ENCODE results near the gene FTCDNL1. TPM values are rescaled to one million over a fixed set of nuclear protein-coding genes. Genes with fewer than 3 reads are reported as not detected.

FTCDNL1 gene
- total RNA-seq, 1 donor from 2014 or later: 1.2 TPM

DNA sequence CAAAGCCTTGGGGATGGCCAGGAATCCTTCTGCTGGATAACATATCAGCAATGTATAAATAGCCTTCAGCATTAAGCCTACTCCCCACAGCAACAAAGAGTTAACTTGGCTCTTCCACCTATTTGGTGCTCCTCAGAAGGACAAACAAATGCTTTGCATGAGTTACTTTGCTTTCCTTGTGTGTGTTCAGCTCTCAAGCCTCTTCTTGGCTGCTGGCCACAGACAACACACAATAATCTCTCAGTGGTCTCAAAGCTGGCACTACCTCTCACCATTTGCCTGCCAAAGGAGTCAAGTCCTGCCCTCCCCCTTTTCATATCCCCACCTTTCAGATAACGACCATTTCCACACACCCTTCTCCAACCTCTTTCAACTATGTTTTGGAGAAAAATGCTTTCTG lies 17.5 kb downstream of the FTCDNL1 start:
- Mint-ChIP-seq H3K27ac (no peak overlapping the region), H3K4me1 (ENCODE audit: low read depth) (no peaks in the 10 kb centered on the region), H3K36me3 (ENCODE audit: insufficient read depth) (no peaks in the 10 kb centered on the region), H3K27me3 (peaks cover 3% of the 10 kb centered on the region), H3K9me3 (ENCODE audit: low read depth) (no peaks in the 10 kb centered on the region), H3K4me3 (ENCODE audit: low read depth) (no peak overlapping the region)
- no peak for DNase-seq (ENCODE audit: low spot score, unreplicated experiment)
- TF ChIP-seq, protein P1, sequence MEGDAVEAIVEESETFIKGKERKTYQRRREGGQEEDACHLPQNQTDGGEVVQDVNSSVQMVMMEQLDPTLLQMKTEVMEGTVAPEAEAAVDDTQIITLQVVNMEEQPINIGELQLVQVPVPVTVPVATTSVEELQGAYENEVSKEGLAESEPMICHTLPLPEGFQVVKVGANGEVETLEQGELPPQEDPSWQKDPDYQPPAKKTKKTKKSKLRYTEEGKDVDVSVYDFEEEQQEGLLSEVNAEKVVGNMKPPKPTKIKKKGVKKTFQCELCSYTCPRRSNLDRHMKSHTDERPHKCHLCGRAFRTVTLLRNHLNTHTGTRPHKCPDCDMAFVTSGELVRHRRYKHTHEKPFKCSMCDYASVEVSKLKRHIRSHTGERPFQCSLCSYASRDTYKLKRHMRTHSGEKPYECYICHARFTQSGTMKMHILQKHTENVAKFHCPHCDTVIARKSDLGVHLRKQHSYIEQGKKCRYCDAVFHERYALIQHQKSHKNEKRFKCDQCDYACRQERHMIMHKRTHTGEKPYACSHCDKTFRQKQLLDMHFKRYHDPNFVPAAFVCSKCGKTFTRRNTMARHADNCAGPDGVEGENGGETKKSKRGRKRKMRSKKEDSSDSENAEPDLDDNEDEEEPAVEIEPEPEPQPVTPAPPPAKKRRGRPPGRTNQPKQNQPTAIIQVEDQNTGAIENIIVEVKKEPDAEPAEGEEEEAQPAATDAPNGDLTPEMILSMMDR (IDR thresholded peaks at IDR 0.05; ENCODE audit: unreplicated experiment): no peak

GRCh38 chr2:199830531-199830930 lies 20.5 kb downstream of the FTCDNL1 start:
- Mint-ChIP-seq H3K27me3 (no peaks in the 10 kb centered on the region), H3K9me3 (ENCODE audit: low read depth) (no peaks in the 10 kb centered on the region), H3K27ac (no peak overlapping the region), H3K4me1 (ENCODE audit: low read depth) (no peaks in the 10 kb centered on the region), H3K4me3 (ENCODE audit: low read depth) (no peak overlapping the region), H3K36me3 (ENCODE audit: insufficient read depth) (no peaks in the 10 kb centered on the region)
- TF ChIP-seq, protein P1 (IDR thresholded peaks at IDR 0.05; ENCODE audit: unreplicated experiment): no peak
- DNase-seq (ENCODE audit: low spot score, unreplicated experiment): no peak

- DNase-seq (ENCODE audit: low spot score, unreplicated experiment): no peak
- H3K27ac Mint-ChIP-seq: no peak overlapping the region
- no peak overlapping the region for H3K4me3 Mint-ChIP-seq (ENCODE audit: low read depth)
- H3K9me3 Mint-ChIP-seq (ENCODE audit: low read depth): no peaks in the 10 kb centered on the region
- H3K36me3 Mint-ChIP-seq (ENCODE audit: insufficient read depth): no peaks in the 10 kb centered on the region
- TF ChIP-seq, protein P1 (IDR thresholded peaks at IDR 0.05; ENCODE audit: unreplicated experiment): no peak
- no peaks in the 10 kb centered on the region for H3K27me3 Mint-ChIP-seq
- no peaks in the 10 kb centered on the region for H3K4me1 Mint-ChIP-seq (ENCODE audit: low read depth)
Observed at GRCh38 chr2:199829628-199830027, 21.4 kb downstream of the FTCDNL1 start.

DNA sequence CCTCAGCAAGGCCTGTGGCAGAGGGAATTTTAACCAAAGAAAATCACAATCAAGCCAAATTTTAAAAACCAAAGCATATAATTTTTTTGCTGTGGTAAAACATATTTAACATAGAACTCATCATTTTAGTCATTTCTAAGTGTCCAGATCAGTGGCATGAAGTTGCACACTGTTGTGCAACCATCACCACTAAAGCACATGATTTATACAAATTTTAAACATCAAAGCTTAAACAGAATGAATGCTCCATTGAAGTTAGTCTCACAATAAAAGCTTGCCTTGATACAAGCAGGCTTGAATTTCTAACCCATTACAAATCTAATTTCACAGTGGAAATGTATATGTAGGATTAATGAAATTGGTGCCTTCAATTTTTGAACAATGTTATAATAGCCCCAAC lies 31.2 kb downstream of the FTCDNL1 start:
- no peaks in the 10 kb centered on the region for H3K36me3 Mint-ChIP-seq (ENCODE audit: insufficient read depth)
- no peak for DNase-seq (ENCODE audit: low spot score, unreplicated experiment)

DNA sequence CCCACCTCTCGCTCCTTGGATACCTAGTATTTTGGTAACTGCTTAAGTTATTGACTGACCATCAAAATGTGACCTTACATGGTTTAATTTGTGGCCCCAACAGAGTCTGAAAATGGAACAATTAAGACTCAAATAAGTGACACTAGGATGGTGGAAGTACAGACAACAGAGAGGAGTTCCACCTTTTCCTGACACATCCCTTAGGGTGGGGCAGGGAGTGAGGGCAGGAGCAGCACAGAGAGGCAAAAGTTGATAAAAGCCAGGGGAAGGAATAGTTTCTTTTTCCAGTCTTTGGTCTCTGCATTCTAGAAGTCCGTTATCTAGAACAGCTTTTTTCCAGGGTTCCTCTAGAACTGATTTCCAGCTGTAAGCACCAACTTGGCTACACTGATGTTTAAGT lies 32.2 kb downstream of the FTCDNL1 start:
- Mint-ChIP-seq H3K9me3 (ENCODE audit: low read depth) (no peaks in the 10 kb centered on the region), H3K4me1 (ENCODE audit: low read depth) (peaks cover 1% of the 10 kb centered on the region), H3K27ac (no peak overlapping the region), H3K27me3 (no peaks in the 10 kb centered on the region), H3K36me3 (ENCODE audit: insufficient read depth) (no peaks in the 10 kb centered on the region), H3K4me3 (ENCODE audit: low read depth) (no peak overlapping the region)
- DNase-seq (ENCODE audit: low spot score, unreplicated experiment): no peak
- TF ChIP-seq, protein P1 (IDR thresholded peaks at IDR 0.05; ENCODE audit: unreplicated experiment): no peak

More for the DNA sequence above, 31.2 kb downstream of the FTCDNL1 start:
- no peak overlapping the region for H3K4me3 Mint-ChIP-seq (ENCODE audit: low read depth)
- peaks cover 1% of the 10 kb centered on the region for H3K4me1 Mint-ChIP-seq (ENCODE audit: low read depth)
- H3K27me3 Mint-ChIP-seq: no peaks in the 10 kb centered on the region
- TF ChIP-seq, protein P1 (IDR thresholded peaks at IDR 0.05; ENCODE audit: unreplicated experiment): no peak
- H3K9me3 Mint-ChIP-seq (ENCODE audit: low read depth): no peaks in the 10 kb centered on the region
- no peak overlapping the region for H3K27ac Mint-ChIP-seq
